CD8-positive, alpha-beta memory T cell (primary cell): ENCODE data around the gene TMIGD1. TPM values are rescaled to one million over a fixed set of nuclear protein-coding genes. Genes with fewer than 3 reads are reported as not detected.

Source experiments
- CTCF ChIA-PET: fragments of 350-600 bp; sonication (Branson Sonifier 250); formaldehyde crosslinking; loops from one replicate; lab custom pipeline; 2021; ENCODE audit warnings: antibody characterized with exemption; lab: Charles Lee
- POLR2A ChIA-PET: fragments of 350-600 bp; sonication (Branson Sonifier 250); formaldehyde crosslinking; loops from one replicate; lab custom pipeline; 2021; ENCODE audit warnings: antibody characterized with exemption; lab: Charles Lee
- DNase-seq, 5 donors: peaks; one replicate each; pipeline versions ENCODE4 v3.0.0 to v3.0.0-alpha.2; 2020 to 2022; ENCODE audit warnings: mixed read lengths in 1 of 5
- H3K27ac ChIP-seq: one replicate; pipeline ENCODE4 v1.7.0; 2013; ENCODE audit warnings: low read depth, mild to moderate bottlenecking, low read length, moderate library complexity
- H3K27me3 ChIP-seq: 2 replicates; pipeline ENCODE4 v1.7.0; 2013; ENCODE audit warnings: low read length, mild to moderate bottlenecking; ENCODE audit not compliant: insufficient read depth, poor library complexity, severe bottlenecking
- H3K36me3 ChIP-seq: 2 replicates; pipeline ENCODE4 v1.7.0; 2013; ENCODE audit warnings: mild to moderate bottlenecking, low read length, moderate library complexity; ENCODE audit not compliant: insufficient read depth
- H3K4me1 ChIP-seq: 2 replicates; pipeline ENCODE4 v1.7.0; 2013; ENCODE audit warnings: mild to moderate bottlenecking, low read length, moderate library complexity; ENCODE audit not compliant: insufficient read depth
- H3K4me3 ChIP-seq: 2 replicates; pipeline ENCODE4 v1.7.0; 2013; ENCODE audit warnings: mild to moderate bottlenecking, low read length
- H3K9me3 ChIP-seq: 2 replicates; pipeline ENCODE4 v1.7.0; 2013; ENCODE audit warnings: mild to moderate bottlenecking, low read length
- H3K27ac Mint-ChIP-seq, 8 donors: one replicate each; pipeline ENCODE4 v1.8.0; 2020 to 2021; ENCODE audit warnings: mixed read lengths in 8 of 8, mild to moderate bottlenecking in 6 of 8, inconsistent platforms in 3 of 8, moderate library complexity in 3 of 8
- H3K27me3 Mint-ChIP-seq, 2 donors: one replicate each; pipeline ENCODE4 v1.8.0; 2020 to 2021; ENCODE audit warnings: mixed read lengths in 2 of 2, mild to moderate bottlenecking in 1 of 2, moderate library complexity in 1 of 2
- H3K36me3 Mint-ChIP-seq, 3 donors: one replicate each; pipeline ENCODE4 v1.8.0; 2020 to 2021; ENCODE audit warnings: mixed read lengths in 3 of 3, inconsistent platforms in 1 of 3, mild to moderate bottlenecking in 1 of 3
- H3K4me1 Mint-ChIP-seq, 3 donors: one replicate each; pipeline ENCODE4 v1.8.0; 2020 to 2021; ENCODE audit warnings: mixed read lengths in 3 of 3, inconsistent platforms in 1 of 3, mild to moderate bottlenecking in 1 of 3
- H3K4me3 Mint-ChIP-seq, 7 donors: one replicate each; pipeline ENCODE4 v1.8.0; 2020 to 2021; ENCODE audit warnings: mixed read lengths in 7 of 7, mild to moderate bottlenecking in 6 of 7, moderate library complexity in 4 of 7, inconsistent platforms in 2 of 7
- H3K9me3 Mint-ChIP-seq, 5 donors: one replicate each; pipeline ENCODE4 v1.8.0; 2020 to 2022; ENCODE audit warnings: mixed read lengths in 5 of 5, mild to moderate bottlenecking in 3 of 5, moderate library complexity in 2 of 5, inconsistent platforms in 1 of 5
- polyA plus RNA-seq: library from polyadenylated mRNA; unstranded; fragments of 300-500 nt; fragmentation: Illumina TruSeq; gene quantifications from one replicate; pipeline ENCODE4 v1.2.3, GENCODE V29; 2021
- total RNA-seq, 2 experiments: library from RNA; stranded (reverse); gene quantifications; one replicate each; pipeline ENCODE4 v1.2.3, GENCODE V29; 2021

TMIGD1 gene
- total and polyA plus RNA-seq, 3 experiments from 2014 or later = not detected

GRCh38 chr17:30368912-30369720 is 35.3 kb upstream of the TMIGD1 start:
- no peaks in the 10 kb centered on the region for H3K9me3 ChIP-seq
- Mint-ChIP-seq H3K4me1 (peaks cover 13 to 34% (median 29%) of the 10 kb centered on the region in 3 donors), H3K9me3 (peaks cover 1 to 9% (median 5%) of the 10 kb centered on the region in 5 donors), H3K4me3 (no peak overlapping the region), H3K36me3 (peaks cover 0 to 5% (median 1%) of the 10 kb centered on the region in 3 donors), H3K27ac (peak overlapping the region in 3 of 8 donors; percentile 5 to 72 (median 25)), H3K27me3 (peaks cover 0 to 2% of the 10 kb centered on the region in 2 donors)
- POLR2A ChIA-PET = no interaction called here
- H3K27ac ChIP-seq = no peak overlapping the region
- no peaks in the 10 kb centered on the region for H3K27me3 ChIP-seq
- H3K4me1 ChIP-seq = peaks cover 10% of the 10 kb centered on the region
- DNase-seq = no peak
- CTCF ChIA-PET = interaction anchor here (1.0 kb wide), 1 partner anchor 11 kb away, joined by 3 read pairs; no protein-coding TSS in a partner anchor
- H3K36me3 ChIP-seq = no peaks in the 10 kb centered on the region
- H3K4me3 ChIP-seq = no peak overlapping the region

GRCh38 chr17:30366536-30366935 is 32.7 kb upstream of the TMIGD1 start:
- Mint-ChIP-seq H3K36me3 (peaks cover 0 to 7% (median 1%) of the 10 kb centered on the region in 3 donors), H3K9me3 (peaks cover 4 to 19% (median 10%) of the 10 kb centered on the region in 5 donors), H3K4me3 (no peak overlapping the region), H3K27me3 (peaks cover 0 to 2% of the 10 kb centered on the region in 2 donors), H3K27ac (peak overlapping the region in 2 of 8 donors; percentile 41 to 51), H3K4me1 (peaks cover 26 to 47% (median 47%) of the 10 kb centered on the region in 3 donors)
- DNase-seq = no peak
- Histone ChIP-seq H3K27ac (no peak overlapping the region), H3K36me3 (no peaks in the 10 kb centered on the region), H3K4me1 (peaks cover 28% of the 10 kb centered on the region), H3K27me3 (no peaks in the 10 kb centered on the region), H3K9me3 (no peaks in the 10 kb centered on the region), H3K4me3 (no peak overlapping the region)
- ChIA-PET POLR2A (interaction anchor here (0.5 to 1.1 kb wide), 2 partner anchors 11 kb away, joined by 3 to 4 read pairs; no protein-coding TSS in a partner anchor), CTCF (interaction anchor here (0.6 to 1.6 kb wide), 3 partner anchors 18 to 27 kb away, joined by 3 to 7 read pairs (median 4); no protein-coding TSS in a partner anchor)

GRCh38 chr17:30363715-30364202 is 29.9 kb upstream of the TMIGD1 start:
- DNase-seq = peak; percentile 56 to 91 (median 70)
- Histone ChIP-seq H3K27ac (no peak overlapping the region), H3K36me3 (no peaks in the 10 kb centered on the region), H3K4me3 (peak overlapping the region; percentile 5), H3K27me3 (no peaks in the 10 kb centered on the region), H3K9me3 (no peaks in the 10 kb centered on the region), H3K4me1 (peaks cover 28% of the 10 kb centered on the region)
- H3K27ac Mint-ChIP-seq = peak overlapping the region; percentile 70 to 93 (median 82)
- peaks cover 0 to 2% of the 10 kb centered on the region in 2 donors for H3K27me3 Mint-ChIP-seq
- H3K4me3 Mint-ChIP-seq = peak overlapping the region; percentile 49 to 72 (median 61)
- ChIA-PET CTCF (interaction anchor here (0.9 to 1.6 kb wide), 9 partner anchors 14 to 259 kb away, joined by 3 to 9 read pairs (median 5); partner anchors contain the start of gene CPD), POLR2A (interaction anchor here (0.6 to 1.7 kb wide), 7 partner anchors 15 to 1411 kb away, joined by 3 to 15 read pairs (median 4); partner anchors contain the start of genes BLMH, CPD and GOSR1)
- H3K4me1 Mint-ChIP-seq = peaks cover 28 to 41% (median 38%) of the 10 kb centered on the region in 3 donors
- H3K36me3 Mint-ChIP-seq = peaks cover 0 to 11% (median 3%) of the 10 kb centered on the region in 3 donors
- peaks cover 4 to 24% (median 13%) of the 10 kb centered on the region in 5 donors for H3K9me3 Mint-ChIP-seq

- peak overlapping the region in 1 of 7 donors; percentile 56 for H3K4me3 Mint-ChIP-seq
- H3K36me3 Mint-ChIP-seq = peaks cover 0 to 11% (median 3%) of the 10 kb centered on the region in 3 donors
- H3K9me3 Mint-ChIP-seq = peaks cover 4 to 24% (median 13%) of the 10 kb centered on the region in 5 donors
- Histone ChIP-seq H3K9me3 (no peaks in the 10 kb centered on the region), H3K4me3 (no peak overlapping the region), H3K27ac (no peak overlapping the region), H3K27me3 (no peaks in the 10 kb centered on the region), H3K4me1 (peaks cover 28% of the 10 kb centered on the region), H3K36me3 (no peaks in the 10 kb centered on the region)
- DNase-seq = no peak
- peaks cover 0 to 2% of the 10 kb centered on the region in 2 donors for H3K27me3 Mint-ChIP-seq
- peaks cover 28 to 36% (median 33%) of the 10 kb centered on the region in 3 donors for H3K4me1 Mint-ChIP-seq
- no peak overlapping the region for H3K27ac Mint-ChIP-seq
- CTCF ChIA-PET = interaction anchor here (1.0 to 1.3 kb wide), 2 partner anchors 22 to 34 kb away, joined by 3 read pairs; no protein-coding TSS in a partner anchor
- POLR2A ChIA-PET = no interaction called here
Measured at GRCh38 chr17:30361766-30362279, 28.0 kb upstream of the TMIGD1 start.

- H3K36me3 ChIP-seq = no peaks in the 10 kb centered on the region
- no peaks in the 10 kb centered on the region for H3K9me3 ChIP-seq
- Mint-ChIP-seq H3K27ac (peak overlapping the region in 1 of 8 donors; percentile 33), H3K36me3 (peaks cover 0 to 8% (median 4%) of the 10 kb centered on the region in 3 donors), H3K27me3 (peaks cover 0 to 2% of the 10 kb centered on the region in 2 donors), H3K4me1 (peaks cover 21 to 25% (median 23%) of the 10 kb centered on the region in 3 donors), H3K9me3 (peaks cover 3 to 19% (median 11%) of the 10 kb centered on the region in 5 donors), H3K4me3 (no peak overlapping the region)
- CTCF ChIA-PET = no interaction called here
- peaks cover 25% of the 10 kb centered on the region for H3K4me1 ChIP-seq
- H3K4me3 ChIP-seq = no peak overlapping the region
- POLR2A ChIA-PET = no interaction called here
- H3K27me3 ChIP-seq = no peaks in the 10 kb centered on the region
- H3K27ac ChIP-seq = no peak overlapping the region
- DNase-seq = no peak
Measured at GRCh38 chr17:30360086-30360808, 26.4 kb upstream of the TMIGD1 start.

GRCh38 chr17:30358055-30358760 is 24.4 kb upstream of the TMIGD1 start:
- ChIA-PET POLR2A (no interaction called here), CTCF (interaction anchor here (1.5 kb wide), 1 partner anchor 22 kb away, joined by 3 read pairs; no protein-coding TSS in a partner anchor)
- Histone ChIP-seq H3K27me3 (no peaks in the 10 kb centered on the region), H3K36me3 (no peaks in the 10 kb centered on the region), H3K27ac (no peak overlapping the region), H3K4me3 (no peak overlapping the region), H3K9me3 (no peaks in the 10 kb centered on the region), H3K4me1 (peaks cover 9% of the 10 kb centered on the region)
- Mint-ChIP-seq H3K9me3 (peaks cover 3 to 12% (median 3%) of the 10 kb centered on the region in 5 donors), H3K4me3 (no peak overlapping the region), H3K27ac (peak overlapping the region in 1 of 8 donors; percentile 15), H3K27me3 (peaks cover 0 to 1% of the 10 kb centered on the region in 2 donors), H3K36me3 (peaks cover 0 to 4% (median 3%) of the 10 kb centered on the region in 3 donors), H3K4me1 (peaks cover 8 to 9% (median 9%) of the 10 kb centered on the region in 3 donors)
- no peak for DNase-seq

- Histone ChIP-seq H3K27ac (no peak overlapping the region), H3K9me3 (no peaks in the 10 kb centered on the region), H3K4me3 (no peak overlapping the region), H3K36me3 (no peaks in the 10 kb centered on the region), H3K27me3 (no peaks in the 10 kb centered on the region), H3K4me1 (peaks cover 2% of the 10 kb centered on the region)
- Mint-ChIP-seq H3K4me1 (peaks cover 2 to 5% (median 2%) of the 10 kb centered on the region in 3 donors), H3K4me3 (no peak overlapping the region), H3K9me3 (peaks cover 2 to 10% (median 3%) of the 10 kb centered on the region in 5 donors), H3K36me3 (peaks cover 0 to 4% (median 3%) of the 10 kb centered on the region in 3 donors), H3K27ac (no peak overlapping the region), H3K27me3 (peaks cover 0 to 1% of the 10 kb centered on the region in 2 donors)
- CTCF ChIA-PET = interaction anchor here (1.5 kb wide), 1 partner anchor 21 kb away, joined by 3 read pairs; no protein-coding TSS in a partner anchor
- no peak for DNase-seq
- POLR2A ChIA-PET = no interaction called here
Measured at GRCh38 chr17:30357476-30357875, 23.6 kb upstream of the TMIGD1 start.
